Hematopoietic multipotent progenitor cell (in vitro differentiated cells): ENCODE data around the gene NANOS2. TPM values are rescaled to one million over a fixed set of nuclear protein-coding genes. Genes with fewer than 3 reads are reported as not detected.
"Not testable (repeated sequence)": the region's sequence is repeated elsewhere in the genome, so short reads cannot be mapped to it uniquely, and the experiment has no call there.

ENCODE experiments used
- DNase-seq, 3 donors: peaks; one replicate each; pipeline ENCODE4 v3.0.0-alpha.2; 2011 to 2015; ENCODE audit warnings: low read depth in 2 of 3, low spot score in 2 of 3
- total RNA-seq: library from RNA; depleted of rRNA; stranded (reverse); fragments of >200 nt; gene quantifications from one replicate; pipeline ENCODE4 v1.2.3, GENCODE V29; 2012

NANOS2 gene
- total RNA-seq, 1 donor: not detected

DNA sequence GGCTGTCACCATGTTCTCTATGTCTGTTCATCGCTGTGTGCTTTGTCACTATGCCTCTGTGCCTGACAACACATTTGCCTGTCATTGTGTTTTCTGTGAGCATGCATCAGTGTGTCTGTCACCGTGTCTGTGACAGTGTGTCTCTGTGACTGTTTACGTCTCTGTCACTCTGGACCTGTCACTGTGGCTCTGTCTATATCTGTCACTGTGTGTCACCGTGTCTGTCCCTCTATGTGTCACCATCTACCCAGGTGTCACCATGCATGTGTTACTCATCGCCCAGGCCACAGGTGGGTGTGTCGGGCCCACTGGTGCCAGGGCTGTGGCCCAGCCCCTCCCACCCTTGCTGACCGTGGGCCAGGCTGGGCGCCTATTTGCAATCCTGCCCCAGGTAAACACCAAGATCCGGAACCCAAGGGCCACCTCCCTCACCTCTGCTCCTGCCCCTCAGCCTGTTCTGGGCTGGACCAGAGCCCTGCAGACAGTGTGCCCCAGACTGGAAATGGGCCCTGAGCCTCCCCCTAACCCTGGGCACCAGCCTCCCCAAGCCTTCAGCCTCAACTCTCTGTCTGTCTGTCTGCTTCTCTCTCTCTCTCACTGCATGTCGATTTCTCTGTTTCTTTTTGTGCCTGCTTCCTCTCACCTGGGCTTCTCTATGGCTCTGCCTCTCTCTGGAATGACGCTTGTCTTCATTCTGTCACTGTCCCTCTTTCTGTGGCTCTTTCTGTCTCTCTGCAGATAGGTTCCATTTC, 36.4 kb downstream of the NANOS2 start:
- DNase-seq: peak in 1 of 3 donors; percentile 42

DNA sequence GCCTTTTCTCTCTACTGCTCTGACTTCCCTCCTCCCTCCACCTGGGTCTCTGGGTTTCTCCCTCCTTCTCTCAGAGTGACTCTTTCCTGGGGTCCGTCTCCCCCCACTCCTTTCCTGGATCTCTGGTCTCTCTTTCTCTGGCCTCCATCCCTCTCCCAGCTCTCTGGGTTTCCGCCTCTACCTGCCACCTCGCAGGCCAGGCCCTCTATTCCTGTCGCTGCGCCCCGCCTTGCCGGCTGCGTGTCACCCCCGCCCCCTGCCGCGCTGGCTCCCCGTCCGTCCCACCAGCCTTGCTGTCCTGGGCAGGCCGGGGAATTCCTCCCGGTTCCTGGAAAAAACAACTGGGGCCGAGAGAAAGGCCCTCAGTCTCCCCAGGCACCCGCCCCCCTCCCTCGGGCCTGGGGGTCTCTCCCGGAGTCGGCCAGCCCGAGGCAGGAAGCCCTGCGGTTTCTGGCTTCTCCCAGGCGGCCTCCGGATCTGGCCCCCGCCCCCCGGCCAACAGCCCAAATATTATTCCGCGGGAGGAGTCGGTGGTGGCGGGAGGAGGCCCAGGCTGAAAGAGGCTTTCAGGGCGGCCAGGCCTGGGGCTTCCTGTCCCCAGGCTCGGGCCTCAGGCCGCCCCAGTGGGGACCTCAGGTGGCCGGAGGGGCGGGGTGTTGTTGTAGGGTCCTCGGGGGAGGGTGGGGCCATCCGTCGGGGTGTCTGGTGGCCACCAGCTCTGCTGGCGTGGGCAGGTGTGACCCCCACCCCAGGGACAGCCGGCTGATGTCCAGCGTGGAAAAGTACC, 38.0 kb downstream of the NANOS2 start:
- peak in 1 of 3 donors; percentile 52 for DNase-seq

DNA sequence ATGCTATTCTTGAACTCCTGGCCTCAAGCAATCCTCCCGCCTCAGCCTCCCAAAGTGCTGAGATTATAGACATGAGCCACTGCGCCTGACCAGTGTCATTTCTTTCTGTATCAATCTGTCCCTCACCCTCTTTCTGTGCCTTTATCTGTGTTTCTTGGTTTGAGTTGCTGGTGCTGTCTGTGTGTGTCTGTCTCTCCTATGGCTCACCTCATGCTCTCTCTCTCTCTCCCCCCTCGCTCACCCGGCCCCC, 38.5 kb downstream of the NANOS2 start:
- no peak for DNase-seq

DNA sequence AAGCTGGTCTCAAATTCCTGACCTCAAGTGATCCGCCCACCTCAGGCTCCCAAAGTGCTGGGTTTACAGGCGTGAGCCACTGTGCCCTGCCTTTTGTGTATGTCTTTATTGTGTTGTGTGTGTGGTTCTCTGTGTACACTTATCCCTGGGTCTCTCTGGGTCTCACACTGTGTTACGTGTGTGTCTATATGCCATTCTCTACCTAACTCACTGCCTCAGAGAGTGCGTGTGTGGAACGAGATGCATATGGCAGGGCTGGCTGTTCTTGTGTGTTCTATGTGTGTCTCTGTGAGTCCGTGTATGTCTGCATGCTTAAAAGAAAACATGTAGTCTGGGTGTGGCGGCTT, 40.0 kb downstream of the NANOS2 start:
- DNase-seq: no peak

DNA sequence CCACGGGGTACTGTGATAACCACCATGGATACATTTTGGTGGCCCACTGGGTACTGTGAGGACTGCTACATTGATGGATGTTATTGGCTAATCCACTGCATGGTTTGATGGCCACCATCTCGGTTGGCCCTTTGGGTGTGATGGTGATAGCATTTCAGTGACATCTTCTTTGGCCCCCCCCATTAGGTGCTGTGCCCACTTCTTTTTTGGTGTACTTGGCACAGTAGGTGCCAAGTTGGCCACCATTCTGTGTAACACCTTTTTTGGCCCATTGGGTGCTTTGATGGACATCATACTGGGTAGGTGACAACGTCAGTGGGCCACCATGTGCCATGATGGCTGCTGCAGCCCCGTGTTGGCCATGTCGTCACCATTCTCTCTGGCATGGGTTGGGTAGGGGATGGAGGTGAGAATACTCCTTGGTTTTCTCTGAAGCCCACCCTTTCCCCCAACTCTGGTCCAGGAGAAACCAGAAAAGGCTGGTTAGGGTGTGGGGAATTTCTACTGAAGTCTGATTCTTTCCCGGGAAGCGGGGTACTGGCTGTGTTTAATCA, 41.3 kb downstream of the NANOS2 start:
- DNase-seq: no peak

DNA sequence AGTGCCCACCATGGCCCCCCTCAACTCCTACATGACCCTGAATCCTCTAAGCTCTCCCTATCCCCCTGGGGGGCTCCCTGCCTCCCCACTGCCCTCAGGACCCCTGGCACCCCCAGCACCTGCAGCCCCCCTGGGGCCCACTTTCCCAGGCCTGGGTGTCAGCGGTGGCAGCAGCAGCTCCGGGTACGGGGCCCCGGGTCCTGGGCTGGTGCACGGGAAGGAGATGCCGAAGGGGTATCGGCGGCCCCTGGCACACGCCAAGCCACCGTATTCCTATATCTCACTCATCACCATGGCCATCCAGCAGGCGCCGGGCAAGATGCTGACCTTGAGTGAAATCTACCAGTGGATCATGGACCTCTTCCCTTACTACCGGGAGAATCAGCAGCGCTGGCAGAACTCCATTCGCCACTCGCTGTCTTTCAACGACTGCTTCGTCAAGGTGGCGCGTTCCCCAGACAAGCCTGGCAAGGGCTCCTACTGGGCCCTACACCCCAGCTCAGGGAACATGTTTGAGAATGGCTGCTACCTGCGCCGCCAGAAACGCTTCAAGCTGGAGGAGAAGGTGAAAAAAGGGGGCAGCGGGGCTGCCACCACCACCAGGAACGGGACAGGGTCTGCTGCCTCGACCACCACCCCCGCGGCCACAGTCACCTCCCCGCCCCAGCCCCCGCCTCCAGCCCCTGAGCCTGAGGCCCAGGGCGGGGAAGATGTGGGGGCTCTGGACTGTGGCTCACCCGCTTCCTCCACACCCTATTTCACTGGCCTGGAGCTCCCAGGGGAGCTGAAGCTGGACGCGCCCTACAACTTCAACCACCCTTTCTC, 42.3 kb downstream of the NANOS2 start:
- DNase-seq: no peak

DNA sequence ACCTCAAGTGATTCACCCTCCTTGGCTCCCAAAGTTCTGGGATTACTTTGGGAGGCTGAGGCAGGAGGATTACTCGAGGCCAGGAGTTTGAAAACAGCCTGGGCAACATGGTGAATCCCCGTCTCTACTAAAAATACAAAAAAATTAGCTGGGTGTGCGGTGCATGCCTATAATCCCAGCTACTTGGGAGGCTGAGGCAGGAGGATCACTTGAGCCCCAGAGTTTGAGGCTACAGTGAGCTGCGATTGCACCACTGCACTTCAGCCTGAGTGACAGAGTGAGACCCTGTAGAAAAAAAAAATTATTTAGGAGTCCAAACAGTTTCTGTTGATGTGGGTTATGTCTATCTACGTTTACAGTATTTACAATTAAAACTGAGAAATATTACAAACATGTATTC, 43.8 kb downstream of the NANOS2 start:
- no peak for DNase-seq

DNA sequence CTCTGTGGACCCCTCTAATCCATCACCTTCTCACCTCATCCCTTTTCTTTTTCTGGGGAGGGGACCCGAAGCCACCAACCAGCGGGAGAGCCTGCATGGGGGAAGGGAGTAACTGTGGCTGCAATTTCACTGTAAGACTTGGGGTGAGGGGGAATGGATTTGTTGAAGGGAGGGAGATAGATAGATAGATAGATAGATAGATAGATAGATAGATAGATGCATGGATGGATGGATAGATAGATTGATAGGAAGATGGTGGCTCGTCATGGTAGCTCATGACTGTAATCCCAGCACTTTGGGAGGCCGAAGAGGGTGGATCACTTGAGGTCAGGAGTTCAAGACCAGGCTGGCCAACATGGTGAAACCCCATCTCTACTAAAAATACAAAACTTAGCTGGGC, 47.3 kb downstream of the NANOS2 start:
- DNase-seq: not testable (repeated sequence)

DNA sequence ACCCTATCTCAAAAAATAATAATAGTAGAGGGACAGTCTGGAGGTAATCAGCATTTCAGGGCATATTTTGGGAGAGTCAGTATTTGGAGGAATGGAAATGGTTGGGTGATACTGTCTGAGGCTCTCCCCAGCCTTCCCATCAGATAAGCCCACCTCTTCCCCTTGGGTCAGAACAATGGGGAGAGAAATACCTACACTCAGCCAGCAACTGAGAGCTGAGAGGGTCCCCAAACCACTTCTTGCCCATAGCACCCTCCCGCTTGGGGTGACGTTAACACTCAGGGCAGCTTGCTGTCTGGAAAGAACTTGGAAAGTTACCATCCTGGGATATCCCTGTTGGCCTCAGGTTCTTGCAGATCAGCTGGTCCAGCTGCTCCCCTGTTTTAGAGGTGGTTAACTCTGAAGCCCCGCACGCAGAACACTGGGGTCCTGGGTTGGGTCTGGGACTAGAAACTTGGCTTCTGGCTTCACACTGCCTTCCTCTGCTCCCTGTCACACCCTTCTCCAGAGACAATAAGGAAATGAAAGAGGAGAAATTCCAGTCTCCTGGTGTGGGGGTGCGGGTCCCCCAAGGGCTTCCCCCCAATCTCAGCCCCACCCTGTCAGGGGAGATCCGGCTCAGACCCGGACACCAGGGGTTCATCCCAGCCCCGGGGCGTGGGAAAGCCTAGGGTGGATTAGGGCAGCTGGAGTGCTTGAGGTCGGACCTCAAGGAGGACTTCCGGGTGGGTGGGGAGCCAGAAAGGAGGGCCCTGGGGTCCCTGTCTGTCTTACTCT, 48.0 kb downstream of the NANOS2 start:
- DNase-seq: no peak

DNA sequence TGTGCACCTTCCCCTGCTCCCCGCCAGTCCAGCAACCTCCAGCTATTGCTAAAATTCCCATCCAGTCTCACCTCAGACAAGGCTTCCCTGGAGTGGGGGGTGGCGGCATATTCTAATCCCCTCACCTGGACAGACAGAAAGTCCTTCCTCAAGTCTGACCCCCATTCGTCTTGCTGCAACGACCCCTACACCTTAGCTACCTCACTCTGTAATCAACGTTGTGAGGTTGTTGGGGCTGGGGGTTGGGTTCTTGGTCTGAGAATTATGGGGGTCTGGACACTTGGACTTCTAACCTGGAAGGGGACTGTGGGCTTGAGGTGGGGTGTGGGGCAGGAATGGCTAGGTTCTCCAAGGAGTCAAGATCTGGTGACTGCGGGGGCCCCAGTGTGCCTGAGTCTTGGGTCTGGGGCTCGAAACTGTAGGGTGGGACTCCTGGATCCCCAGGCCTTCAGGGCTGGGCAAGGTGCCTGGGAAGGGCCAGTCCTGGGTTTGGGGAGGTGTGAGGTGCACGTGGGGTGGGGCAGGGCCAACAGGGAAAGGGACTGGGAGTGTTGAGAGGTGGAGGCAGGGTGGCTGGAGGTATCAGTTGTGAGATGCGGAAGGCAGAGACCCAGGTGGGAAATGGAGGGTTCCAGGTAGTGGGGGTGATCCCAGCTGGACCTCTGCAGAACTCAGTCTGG, 49.2 kb downstream of the NANOS2 start:
- DNase-seq: no peak

DNA sequence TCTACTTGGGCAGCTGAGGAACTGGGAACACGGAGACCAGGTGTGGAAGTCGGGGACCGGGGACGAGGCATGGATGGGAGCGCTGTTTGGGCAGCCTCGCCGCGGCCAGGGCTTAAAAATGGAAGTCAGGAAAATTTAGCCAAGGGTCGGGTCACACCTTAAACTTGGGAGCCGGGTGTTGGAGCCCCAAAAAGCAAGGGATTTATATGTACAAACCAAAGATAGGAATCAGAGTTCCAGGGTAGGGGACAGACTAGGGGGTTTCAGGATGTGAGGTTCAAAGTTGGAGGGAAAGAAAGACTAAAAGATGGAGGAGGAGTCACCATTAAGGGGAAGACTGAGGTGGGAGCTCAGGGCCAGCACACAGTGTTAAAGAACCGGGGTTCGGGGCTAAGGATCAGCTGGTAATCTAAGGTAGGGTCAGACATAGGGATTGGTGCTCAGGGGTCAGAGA, 49.9 kb downstream of the NANOS2 start:
- DNase-seq: no peak

DNA sequence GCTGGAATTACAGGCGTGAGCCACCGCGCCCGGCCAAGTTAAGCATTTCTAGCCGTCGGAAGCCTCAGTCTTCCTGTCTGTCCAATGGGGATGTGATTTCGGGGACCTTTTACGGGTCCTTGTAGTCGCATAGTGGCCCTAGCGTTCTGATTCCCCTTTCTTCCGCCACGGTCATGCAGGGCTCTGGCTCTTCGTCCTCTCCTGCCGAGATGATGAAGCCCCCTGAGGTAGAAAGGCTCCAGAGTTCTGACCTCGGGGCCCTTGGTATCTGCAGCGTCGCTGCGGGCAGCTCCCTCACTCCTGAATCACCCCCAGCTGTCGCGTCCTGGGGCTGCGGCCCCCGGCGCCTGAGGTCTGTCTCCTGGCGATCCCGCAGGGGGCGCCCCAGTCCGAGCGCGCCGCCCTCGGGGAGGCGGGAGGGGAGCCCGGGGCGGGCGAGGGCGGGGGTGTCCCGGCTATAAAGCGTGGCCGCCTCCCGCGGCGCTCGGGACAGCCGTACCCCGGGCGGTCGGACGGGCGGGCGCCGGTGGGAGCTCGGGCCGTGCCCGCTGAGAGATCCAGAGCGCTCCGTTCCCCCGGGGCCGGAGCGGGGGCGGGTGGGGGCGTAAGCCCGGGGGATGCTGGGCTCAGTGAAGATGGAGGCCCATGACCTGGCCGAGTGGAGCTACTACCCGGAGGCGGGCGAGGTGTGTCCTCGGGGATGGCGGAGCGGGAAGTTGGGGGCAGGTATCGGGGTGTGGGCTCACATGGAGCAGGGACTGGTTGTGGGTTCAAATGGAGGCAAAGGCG, 50.5 kb downstream of the NANOS2 start, which contains the start of gene FOXA3:
Gene FOXA3 (plus strand): TSS at position 487 of the 789 bp plus-strand sequence. CDS start 131 bp downstream, at position 618.
- peak in 2 of 3 donors; percentile 70 to 75 for DNase-seq

DNA sequence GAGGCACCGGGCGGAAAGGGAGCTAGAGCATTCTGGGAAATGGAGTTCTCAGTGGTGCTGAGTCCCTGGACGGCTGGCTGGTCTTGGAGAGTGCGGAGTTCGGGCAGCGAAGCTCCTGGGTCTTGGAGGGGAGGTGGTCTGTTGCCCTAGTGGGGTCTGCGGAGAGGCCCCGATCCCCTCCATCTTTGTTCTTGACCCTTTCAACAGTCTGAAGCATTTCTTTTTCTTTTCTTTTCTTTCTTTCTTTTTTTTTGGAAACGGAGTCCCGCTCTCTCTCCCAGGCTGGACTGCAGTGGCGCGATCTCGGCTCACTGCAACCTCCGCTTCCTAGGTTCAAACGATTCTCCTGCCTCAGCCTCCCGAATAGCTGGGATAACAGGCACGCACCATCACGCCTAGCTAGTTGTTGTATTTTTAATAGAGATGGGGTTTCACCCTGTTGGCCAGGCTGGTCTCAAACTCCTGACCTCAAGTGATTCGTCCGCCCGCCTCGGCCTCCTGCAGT, 51.2 kb downstream of the NANOS2 start:
- DNase-seq: no peak

Other genes with a start within 250 kb of the NANOS2 start
- under 0.01 TPM for gene GIPR, start 246.6 kb downstream of the NANOS2 start, total RNA-seq
- gene SNRPD2, start 222.8 kb downstream of the NANOS2 start, total RNA-seq: 215 TPM
- gene QPCTL, start 222.1 kb downstream of the NANOS2 start, total RNA-seq: 17.8 TPM
- 19.1 TPM for gene FBXO46, start 183.9 kb downstream of the NANOS2 start, total RNA-seq
- gene MEIOSIN, start 181.3 kb downstream of the NANOS2 start, total RNA-seq: not detected
- gene SIX5, start 145.5 kb downstream of the NANOS2 start, total RNA-seq: 1.6 TPM
- gene DMPK, start 132.3 kb downstream of the NANOS2 start, total RNA-seq: 1.1 TPM
- 8.3 TPM for gene DMWD, start 121.9 kb downstream of the NANOS2 start, total RNA-seq
- 0.27 TPM for gene RSPH6A, start 99.5 kb downstream of the NANOS2 start, total RNA-seq
- 69.5 TPM for gene SYMPK, start 51.6 kb downstream of the NANOS2 start, total RNA-seq
- gene FOXA3, start 50.5 kb downstream of the NANOS2 start, total RNA-seq: 1.6 TPM
- 37.7 TPM for gene IRF2BP1, start 28.6 kb downstream of the NANOS2 start, total RNA-seq
- gene MYPOP, start 12.2 kb downstream of the NANOS2 start, total RNA-seq: 3.2 TPM
- not detected for gene NOVA2, start 59.1 kb upstream of the NANOS2 start, total RNA-seq
- 14.3 TPM for gene CCDC61, start 80.7 kb upstream of the NANOS2 start, total RNA-seq
- 1.3 TPM for gene PGLYRP1, start 108.3 kb upstream of the NANOS2 start, total RNA-seq
- gene IGFL4, start 126.2 kb upstream of the NANOS2 start, total RNA-seq: under 0.01 TPM
- not detected for gene IGFL3, start 209.9 kb upstream of the NANOS2 start, total RNA-seq
- gene IGFL2, start 233.5 kb upstream of the NANOS2 start, total RNA-seq: not detected